ENCODE data around the gene CA14. TPM values are rescaled to one million over a fixed set of nuclear protein-coding genes. Genes with fewer than 3 reads are reported as not detected.

The CA14 gene
- total and polyA plus RNA-seq, 5 donors from 2014 or later: 0.68 to 0.97 (median 0.71) TPM; not detected in 1

- Histone ChIP-seq H3K9me3 (ENCODE audit: control insufficient read depth in 2 of 2, low read length in 2 of 2) (no peaks in the 10 kb centered on the region), H3K27me3 (ENCODE audit: control insufficient read depth, insufficient read depth, low read length) (no peaks in the 10 kb centered on the region), H3K36me3 (ENCODE audit: control insufficient read depth, insufficient read depth, low read length) (peaks cover 9% of the 10 kb centered on the region), H3K27ac (ENCODE audit: insufficient read depth, low read length, poor library complexity, severe bottlenecking) (no peak overlapping the region), H3K4me3 (ENCODE audit: low read depth, low read length) (no peak overlapping the region), H3K4me1 (ENCODE audit: control insufficient read depth, insufficient read depth, low read length, poor library complexity, severe bottlenecking) (peaks cover 26% of the 10 kb centered on the region)
- H3K4me3 Mint-ChIP-seq: peak overlapping the region in 2 of 4 donors; percentile 43 to 71
- peaks cover 6 to 34% (median 23%) of the 10 kb centered on the region in 4 donors for H3K4me1 Mint-ChIP-seq
- H3K27ac Mint-ChIP-seq: no peak overlapping the region
- ATAC-seq (ENCODE audit: low read depth in 2 of 2) (no peak), DNase-seq (no peak)
- peaks cover 4% of the 10 kb centered on the region for H3K27me3 Mint-ChIP-seq
- peaks cover 0 to 2% (median 0%) of the 10 kb centered on the region in 7 donors for H3K9me3 Mint-ChIP-seq
- peaks cover 17% of the 10 kb centered on the region for H3K36me3 Mint-ChIP-seq
Observed at GRCh38 chr1:150271291-150271959, 13.9 kb downstream of the CA14 start.

- peaks cover 6% of the 10 kb centered on the region for H3K27me3 Mint-ChIP-seq
- H3K36me3 Mint-ChIP-seq: peaks cover 14% of the 10 kb centered on the region
- peaks cover 0 to 2% (median 0%) of the 10 kb centered on the region in 7 donors for H3K9me3 Mint-ChIP-seq
- no peak overlapping the region for H3K27ac ChIP-seq (ENCODE audit: insufficient read depth, low read length, poor library complexity, severe bottlenecking)
- no peaks in the 10 kb centered on the region for H3K27me3 ChIP-seq (ENCODE audit: control insufficient read depth, insufficient read depth, low read length)
- H3K4me1 Mint-ChIP-seq: peaks cover 6 to 16% (median 11%) of the 10 kb centered on the region in 4 donors
- H3K36me3 ChIP-seq (ENCODE audit: control insufficient read depth, insufficient read depth, low read length): no peaks in the 10 kb centered on the region
- peaks cover 11% of the 10 kb centered on the region for H3K4me1 ChIP-seq (ENCODE audit: control insufficient read depth, insufficient read depth, low read length, poor library complexity, severe bottlenecking)
- no peak overlapping the region for H3K4me3 Mint-ChIP-seq
- no peak overlapping the region for H3K4me3 ChIP-seq (ENCODE audit: low read depth, low read length)
- DNase-seq (no peak), ATAC-seq (ENCODE audit: low read depth in 2 of 2) (no peak)
- H3K27ac Mint-ChIP-seq: no peak overlapping the region
- no peaks in the 10 kb centered on the region for H3K9me3 ChIP-seq (ENCODE audit: control insufficient read depth in 2 of 2, low read length in 2 of 2)
Observed at GRCh38 chr1:150273311-150273710, 15.7 kb downstream of the CA14 start.

GRCh38 chr1:150280138-150280707 is 22.6 kb downstream of the CA14 start:
- H3K4me1 ChIP-seq (ENCODE audit: control insufficient read depth, insufficient read depth, low read length, poor library complexity, severe bottlenecking): peaks cover 25% of the 10 kb centered on the region
- Mint-ChIP-seq H3K27ac (peak overlapping the region in 2 of 3 donors; percentile 33 to 96), H3K36me3 (peaks cover 15% of the 10 kb centered on the region), H3K9me3 (no peaks in the 10 kb centered on the region), H3K4me1 (peaks cover 4 to 38% (median 19%) of the 10 kb centered on the region in 4 donors), H3K4me3 (peak overlapping the region; percentile 2 to 91 (median 38)), H3K27me3 (peaks cover 7% of the 10 kb centered on the region)
- H3K27ac ChIP-seq (ENCODE audit: insufficient read depth, low read length, poor library complexity, severe bottlenecking): no peak overlapping the region
- ATAC-seq (ENCODE audit: low read depth in 2 of 2) (no peak), DNase-seq (no peak)
- no peaks in the 10 kb centered on the region for H3K27me3 ChIP-seq (ENCODE audit: control insufficient read depth, insufficient read depth, low read length)
- no peaks in the 10 kb centered on the region for H3K9me3 ChIP-seq (ENCODE audit: control insufficient read depth in 2 of 2, low read length in 2 of 2)
- H3K36me3 ChIP-seq (ENCODE audit: control insufficient read depth, insufficient read depth, low read length): no peaks in the 10 kb centered on the region
- H3K4me3 ChIP-seq (ENCODE audit: low read depth, low read length): no peak overlapping the region

- no peaks in the 10 kb centered on the region for H3K27me3 ChIP-seq (ENCODE audit: control insufficient read depth, insufficient read depth, low read length)
- H3K27me3 Mint-ChIP-seq: peaks cover 7% of the 10 kb centered on the region
- H3K4me1 ChIP-seq (ENCODE audit: control insufficient read depth, insufficient read depth, low read length, poor library complexity, severe bottlenecking): peaks cover 25% of the 10 kb centered on the region
- no peaks in the 10 kb centered on the region for H3K9me3 ChIP-seq (ENCODE audit: control insufficient read depth in 2 of 2, low read length in 2 of 2)
- no peaks in the 10 kb centered on the region for H3K9me3 Mint-ChIP-seq
- H3K36me3 Mint-ChIP-seq: peaks cover 11% of the 10 kb centered on the region
- H3K4me3 Mint-ChIP-seq: peak overlapping the region; percentile 84 to 93 (median 92)
- no peaks in the 10 kb centered on the region for H3K36me3 ChIP-seq (ENCODE audit: control insufficient read depth, insufficient read depth, low read length)
- H3K4me1 Mint-ChIP-seq: peaks cover 4 to 38% (median 19%) of the 10 kb centered on the region in 4 donors
- H3K27ac Mint-ChIP-seq: peak overlapping the region; percentile 89 to 98 (median 96)
- peak; percentile 31 to 36 for ATAC-seq (ENCODE audit: low read depth in 2 of 2)
- DNase-seq: peak; percentile 46 to 74 (median 63)
- peak overlapping the region; percentile 63 for H3K27ac ChIP-seq (ENCODE audit: insufficient read depth, low read length, poor library complexity, severe bottlenecking)
- H3K4me3 ChIP-seq (ENCODE audit: low read depth, low read length): peak overlapping the region; percentile 77
Observed at GRCh38 chr1:150281221-150281757, 23.7 kb downstream of the CA14 start.

GRCh38 chr1:150281758-150282557 is 24.4 kb downstream of the CA14 start, which contains the start of gene CIART:
Gene CIART, plus strand, starts transcription at chr1:150282554. Its CDS starts 714 bp downstream, at chr1:150283268.
- peak within 1 kb of the TSS; percentile 84 to 93 (median 92) for H3K4me3 Mint-ChIP-seq
- H3K9me3 Mint-ChIP-seq: no peaks in the 10 kb centered on the region
- Histone ChIP-seq H3K27ac (ENCODE audit: insufficient read depth, low read length, poor library complexity, severe bottlenecking) (peak within 1 kb of the TSS; percentile 63), H3K4me3 (ENCODE audit: low read depth, low read length) (peak within 1 kb of the TSS; percentile 77), H3K4me1 (ENCODE audit: control insufficient read depth, insufficient read depth, low read length, poor library complexity, severe bottlenecking) (peaks cover 25% of the 10 kb centered on the region), H3K9me3 (ENCODE audit: control insufficient read depth in 2 of 2, low read length in 2 of 2) (no peaks in the 10 kb centered on the region), H3K36me3 (ENCODE audit: control insufficient read depth, insufficient read depth, low read length) (no peaks in the 10 kb centered on the region), H3K27me3 (ENCODE audit: control insufficient read depth, insufficient read depth, low read length) (no peaks in the 10 kb centered on the region)
- peaks cover 8% of the 10 kb centered on the region for H3K27me3 Mint-ChIP-seq
- DNase-seq: peak; percentile 76 to 93 (median 85)
- H3K4me1 Mint-ChIP-seq: peaks cover 4 to 38% (median 19%) of the 10 kb centered on the region in 4 donors
- ATAC-seq (ENCODE audit: low read depth in 2 of 2): peak; percentile 93 to 97
- peaks cover 7% of the 10 kb centered on the region for H3K36me3 Mint-ChIP-seq
- peak within 1 kb of the TSS; percentile 89 to 98 (median 96) for H3K27ac Mint-ChIP-seq

GRCh38 chr1:150282558-150282958 is 25.0 kb downstream of the CA14 start:
- Histone ChIP-seq H3K9me3 (ENCODE audit: control insufficient read depth in 2 of 2, low read length in 2 of 2) (no peaks in the 10 kb centered on the region), H3K4me3 (ENCODE audit: low read depth, low read length) (no peak overlapping the region), H3K27me3 (ENCODE audit: control insufficient read depth, insufficient read depth, low read length) (no peaks in the 10 kb centered on the region), H3K27ac (ENCODE audit: insufficient read depth, low read length, poor library complexity, severe bottlenecking) (peak overlapping the region; percentile 63), H3K4me1 (ENCODE audit: control insufficient read depth, insufficient read depth, low read length, poor library complexity, severe bottlenecking) (peaks cover 25% of the 10 kb centered on the region), H3K36me3 (ENCODE audit: control insufficient read depth, insufficient read depth, low read length) (no peaks in the 10 kb centered on the region)
- no peaks in the 10 kb centered on the region for H3K9me3 Mint-ChIP-seq
- peaks cover 5% of the 10 kb centered on the region for H3K36me3 Mint-ChIP-seq
- peaks cover 4 to 38% (median 19%) of the 10 kb centered on the region in 4 donors for H3K4me1 Mint-ChIP-seq
- peaks cover 12% of the 10 kb centered on the region for H3K27me3 Mint-ChIP-seq
- H3K27ac Mint-ChIP-seq: peak overlapping the region; percentile 2 to 98 (median 96)
- peak overlapping the region; percentile 84 to 93 (median 92) for H3K4me3 Mint-ChIP-seq
- ATAC-seq (ENCODE audit: low read depth in 2 of 2) (no peak), DNase-seq (no peak)

GRCh38 chr1:150283260-150283659 is 25.7 kb downstream of the CA14 start:
- Histone ChIP-seq H3K27me3 (ENCODE audit: control insufficient read depth, insufficient read depth, low read length) (no peaks in the 10 kb centered on the region), H3K4me3 (ENCODE audit: low read depth, low read length) (no peak overlapping the region), H3K36me3 (ENCODE audit: control insufficient read depth, insufficient read depth, low read length) (no peaks in the 10 kb centered on the region), H3K4me1 (ENCODE audit: control insufficient read depth, insufficient read depth, low read length, poor library complexity, severe bottlenecking) (peaks cover 25% of the 10 kb centered on the region), H3K9me3 (ENCODE audit: control insufficient read depth in 2 of 2, low read length in 2 of 2) (no peaks in the 10 kb centered on the region), H3K27ac (ENCODE audit: insufficient read depth, low read length, poor library complexity, severe bottlenecking) (peak overlapping the region; percentile 63)
- ATAC-seq (ENCODE audit: low read depth in 2 of 2) (no peak), DNase-seq (no peak)
- H3K36me3 Mint-ChIP-seq: peaks cover 4% of the 10 kb centered on the region
- peak overlapping the region in 2 of 3 donors; percentile 2 to 98 for H3K27ac Mint-ChIP-seq
- no peaks in the 10 kb centered on the region for H3K9me3 Mint-ChIP-seq
- H3K4me1 Mint-ChIP-seq: peaks cover 4 to 38% (median 19%) of the 10 kb centered on the region in 4 donors
- peak overlapping the region in 2 of 4 donors; percentile 22 to 34 for H3K4me3 Mint-ChIP-seq
- peaks cover 10% of the 10 kb centered on the region for H3K27me3 Mint-ChIP-seq
